HG03442 (cell line): Measurements from ENCODE around the gene DUSP11.
"Not testable (repeated sequence)": the region's sequence is repeated elsewhere in the genome, so short reads cannot be mapped to it uniquely, and the experiment has no call there.

ENCODE experiments used
- ATAC-seq: cut with Tn5 transposase; IDR thresholded peaks from one replicate; pipeline ENCODE4 v1.9.1; 2021; ENCODE audit warnings: mild to moderate bottlenecking, moderate library complexity; ENCODE audit not compliant: unreplicated experiment

DUSP11 gene

GRCh38 chr2:73718851-73719621 lies 60.9 kb downstream of the DUSP11 start:
- no peak for ATAC-seq

- no peak for ATAC-seq
These were observed 61.5 kb downstream of the DUSP11 start for GRCh38 chr2:73718421-73718820.

DNA sequence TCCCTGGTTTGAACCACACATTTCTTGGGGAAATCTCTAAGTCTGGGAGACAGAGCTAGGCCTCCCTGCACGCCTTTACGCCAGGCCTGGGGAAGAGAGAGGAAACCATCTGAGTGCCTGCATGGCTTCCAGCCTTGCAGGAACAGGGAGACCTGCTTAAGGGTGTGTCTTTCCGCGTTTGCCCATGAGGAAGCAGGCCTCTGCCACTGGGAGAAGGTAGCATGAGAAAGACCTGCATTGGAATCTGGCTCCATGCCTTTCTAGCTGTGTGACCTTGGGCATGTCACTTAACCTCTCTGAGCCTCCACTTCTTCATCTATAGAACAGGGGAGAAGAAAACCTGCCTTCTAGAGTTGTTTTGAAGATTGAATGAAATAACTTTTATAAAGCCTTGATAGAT lies 62.2 kb downstream of the DUSP11 start:
- not testable (repeated sequence) for ATAC-seq

- ATAC-seq: no peak
These were observed 62.7 kb downstream of the DUSP11 start for GRCh38 chr2:73717251-73717606.

GRCh38 chr2:73716543-73717250 lies 63.2 kb downstream of the DUSP11 start:
- ATAC-seq: no peak

GRCh38 chr2:73714091-73714490 lies 65.8 kb downstream of the DUSP11 start:
- no peak for ATAC-seq
